OCI-LY1 (cell line): ENCODE results near the gene SIAH1.

ENCODE experiments used
- H2AFZ ChIP-seq: fragments of 200-600 bp; sonication (generic), shearing (Covaris generic); 2 replicates; pipeline ENCODE4 v1.6.0; 2014; ENCODE audit warnings: antibody characterized with exemption, mild to moderate bottlenecking, low read length
- H3F3A ChIP-seq: fragments of 200-600 bp; sonication (generic), shearing (Covaris generic); 2 replicates; pipeline ENCODE4 v1.6.0; 2014; ENCODE audit warnings: mild to moderate bottlenecking, antibody characterized with exemption, low read length, moderate library complexity; ENCODE audit not compliant: insufficient read depth
- H3K27ac ChIP-seq: fragments of 200-600 bp; sonication (generic); 2 replicates; pipeline ENCODE4 v1.5.1; 2014; ENCODE audit warnings: low read length, mixed run types, mild to moderate bottlenecking, low read depth; ENCODE audit not compliant: poor library complexity, severe bottlenecking
- H3K27me3 ChIP-seq: fragments of 200-600 bp; sonication (generic); 2 replicates; pipeline ENCODE4 v1.6.0; 2014; ENCODE audit warnings: antibody characterized with exemption, mild to moderate bottlenecking, low read length, moderate library complexity; ENCODE audit not compliant: insufficient read depth
- H3K36me3 ChIP-seq: fragments of 200-600 bp; sonication (generic); 2 replicates; pipeline ENCODE4 v1.6.1; 2014; ENCODE audit warnings: mild to moderate bottlenecking, antibody characterized with exemption, low read length, moderate library complexity, mixed read lengths; ENCODE audit not compliant: insufficient read depth
- H3K4me1 ChIP-seq: fragments of 200-600 bp; sonication (generic); 2 replicates; pipeline ENCODE4 v1.5.1; 2014; ENCODE audit warnings: mild to moderate bottlenecking, low read length, moderate library complexity; ENCODE audit not compliant: insufficient read depth, severe bottlenecking
- H3K4me2 ChIP-seq: fragments of 200-600 bp; sonication (generic), shearing (Covaris generic); 2 replicates; pipeline ENCODE4 v1.6.1; 2014; ENCODE audit warnings: low read length
- H3K4me3 ChIP-seq: fragments of 200-600 bp; sonication (generic); 2 replicates; pipeline ENCODE4 v1.5.1; 2014; ENCODE audit warnings: low read length, low read depth, mild to moderate bottlenecking, mixed read lengths; ENCODE audit not compliant: poor library complexity, severe bottlenecking
- H3K79me2 ChIP-seq: fragments of 200-600 bp; shearing (Covaris generic); 2 replicates; pipeline ENCODE4 v1.6.1; 2016; ENCODE audit warnings: mixed run types, low read length, mixed read lengths; ENCODE audit not compliant: insufficient read depth
- H3K9ac ChIP-seq: fragments of 200-600 bp; sonication (generic), shearing (Covaris generic); 2 replicates; pipeline ENCODE4 v1.6.1; 2014; ENCODE audit warnings: mild to moderate bottlenecking, low read length, mixed read lengths
- H3K9me2 ChIP-seq: fragments of 200-600 bp; sonication (generic), shearing (Covaris generic); 2 replicates; pipeline ENCODE4 v1.6.1; 2014; ENCODE audit warnings: low read depth, mild to moderate bottlenecking, low read length, mixed read lengths
- H3K9me3 ChIP-seq: fragments of 200-600 bp; shearing (Covaris generic); 2 replicates; pipeline ENCODE4 v1.6.1; 2014; ENCODE audit warnings: low read length, mixed read lengths
- H4K20me1 ChIP-seq: fragments of 200-600 bp; sonication (generic), shearing (Covaris generic); 2 replicates; pipeline ENCODE4 v1.6.0; 2016; ENCODE audit warnings: mild to moderate bottlenecking, low read length; ENCODE audit not compliant: insufficient read depth
- CTCF ChIP-seq: fragments of 200-600 bp; sonication (generic), shearing (Covaris generic); IDR thresholded peaks from 2 replicates; pipeline ENCODE4 v1.5.1; 2017; ENCODE audit warnings: mild to moderate bottlenecking, antibody characterized with exemption, low read length, moderate library complexity, mixed read lengths
- EZH2 ChIP-seq: fragments of 200-600 bp; sonication (generic), shearing (Covaris generic); IDR thresholded peaks from 2 replicates; pipeline ENCODE4 v1.8.0; 2017; ENCODE audit warnings: borderline replicate concordance, mixed run types, mild to moderate bottlenecking, antibody characterized with exemption, low read length, moderate library complexity, mixed read lengths

The SIAH1 gene

GRCh38 chr16:48374255-48374654 lies 11.0 kb downstream of the SIAH1 start:
- no peak overlapping the region for H3K4me2 ChIP-seq
- peaks cover 12% of the 10 kb centered on the region for H3K4me1 ChIP-seq
- H3K27me3 ChIP-seq = no peaks in the 10 kb centered on the region
- H3K9ac ChIP-seq = no peak overlapping the region
- peaks cover 3% of the 10 kb centered on the region; the same call in 1 of the 2 replicates for H4K20me1 ChIP-seq
- no peak overlapping the region for H2AFZ ChIP-seq
- H3F3A ChIP-seq = no peaks in the 10 kb centered on the region
- no peaks in the 10 kb centered on the region for H3K36me3 ChIP-seq
- no peak overlapping the region for H3K27ac ChIP-seq
- H3K9me2 ChIP-seq = no peaks in the 10 kb centered on the region
- H3K4me3 ChIP-seq = no peak overlapping the region
- no peaks in the 10 kb centered on the region for H3K9me3 ChIP-seq
- peaks cover 92% of the 10 kb centered on the region for H3K79me2 ChIP-seq
- TF ChIP-seq EZH2 (no peak), CTCF (no peak)

- H3K4me1 ChIP-seq = peaks cover 4% of the 10 kb centered on the region
- H3F3A ChIP-seq = no peaks in the 10 kb centered on the region
- H3K4me2 ChIP-seq = no peak overlapping the region
- H3K4me3 ChIP-seq = no peak overlapping the region
- TF ChIP-seq CTCF (no peak), EZH2 (no peak)
- peaks cover 90% of the 10 kb centered on the region for H3K79me2 ChIP-seq
- no peak overlapping the region for H3K9ac ChIP-seq
- H3K9me2 ChIP-seq = no peaks in the 10 kb centered on the region
- H3K36me3 ChIP-seq = no peaks in the 10 kb centered on the region
- no peaks in the 10 kb centered on the region for H3K9me3 ChIP-seq
- peaks cover 3% of the 10 kb centered on the region; the same call in 1 of the 2 replicates for H4K20me1 ChIP-seq
- no peak overlapping the region for H2AFZ ChIP-seq
- H3K27ac ChIP-seq = no peak overlapping the region
- no peaks in the 10 kb centered on the region for H3K27me3 ChIP-seq
These were observed 11.8 kb downstream of the SIAH1 start for GRCh38 chr16:48373258-48374029.

- no peak overlapping the region for H2AFZ ChIP-seq
- no peak overlapping the region for H3K4me3 ChIP-seq
- no peak for TF ChIP-seq EZH2
- TF ChIP-seq CTCF = no peak
- no peaks in the 10 kb centered on the region for H3F3A ChIP-seq
- no peak overlapping the region for H3K27ac ChIP-seq
- H3K27me3 ChIP-seq = no peaks in the 10 kb centered on the region
- H3K9ac ChIP-seq = no peak overlapping the region
- H3K4me1 ChIP-seq = peaks cover 5% of the 10 kb centered on the region
- peaks cover 3% of the 10 kb centered on the region; the same call in 1 of the 2 replicates for H4K20me1 ChIP-seq
- no peaks in the 10 kb centered on the region for H3K36me3 ChIP-seq
- H3K4me2 ChIP-seq = no peak overlapping the region
- H3K9me3 ChIP-seq = no peaks in the 10 kb centered on the region
- peaks cover 89% of the 10 kb centered on the region for H3K79me2 ChIP-seq
- no peaks in the 10 kb centered on the region for H3K9me2 ChIP-seq
These were observed 12.5 kb downstream of the SIAH1 start for GRCh38 chr16:48372744-48373143.
